ENCODE data around the gene YWHAE. TPM values are rescaled to one million over a fixed set of nuclear protein-coding genes. Genes with fewer than 3 reads are reported as not detected.

YWHAE gene
- total RNA-seq, 4 donors from 2014 or later: 581 to 765 (median 678) TPM

GRCh38 chr17:1299552-1300370 lies 100.3 kb downstream of the YWHAE start:
- TF ChIP-seq EP300 (IDR thresholded peaks at IDR 0.05) (no peak), CTCF (IDR thresholded peaks at IDR 0.05) (no peak), POLR2A (IDR thresholded peaks at IDR 0.05) (no peak)
- DNase-seq (ENCODE audit: low spot score in 2 of 2): no peak
- Histone ChIP-seq H3K27me3 (peaks cover 0 to 45% of the 10 kb centered on the region in 2 donors), H3K9me3 (no peaks in the 10 kb centered on the region), H3K4me3 (no peak overlapping the region), H3K4me1 (peaks cover 0 to 7% (median 0%) of the 10 kb centered on the region in 4 donors), H3K36me3 (no peaks in the 10 kb centered on the region), H3K27ac (no peak overlapping the region)
- 43 to 59% methylated on average over 14 to 21 of the region's 22 CpGs for WGBS, 2 donors

GRCh38 chr17:1298606-1299005 lies 101.4 kb downstream of the YWHAE start:
- Histone ChIP-seq H3K27ac (no peak overlapping the region), H3K4me1 (peaks cover 0 to 7% (median 0%) of the 10 kb centered on the region in 4 donors), H3K27me3 (peaks cover 0 to 45% of the 10 kb centered on the region in 2 donors), H3K4me3 (no peak overlapping the region), H3K9me3 (no peaks in the 10 kb centered on the region), H3K36me3 (no peaks in the 10 kb centered on the region)
- TF ChIP-seq EP300 (IDR thresholded peaks at IDR 0.05) (no peak), POLR2A (IDR thresholded peaks at IDR 0.05) (no peak), CTCF (IDR thresholded peaks at IDR 0.05) (no peak)
- DNase-seq (ENCODE audit: low spot score in 2 of 2): no peak
- 22 to 39% methylated on average over 22 of the region's 24 CpGs for WGBS, 2 donors

Small RNA genes within 50 kb of the gene (small RNA-seq; reads per million reads assigned to genes)
- gene AC032044.2: not detected

Other genes with a start within 250 kb of the YWHAE start
- gene ABR, start 220.2 kb downstream of the YWHAE start, total RNA-seq: 100 to 1,000 TPM in 2 of 4 donors, 10 to 100 TPM in 2; 88.8 to 193 (median 133) TPM
- gene BHLHA9, start 129.8 kb downstream of the YWHAE start, total RNA-seq: not detected
- gene TRARG1, start 120.6 kb downstream of the YWHAE start, total RNA-seq: 10 to 100 TPM in 3 of 4 donors, 1 to 10 TPM in 1; 9.8 to 62.4 (median 24.2) TPM
- 10 to 100 TPM; 65.1 to 72.0 (median 70.0) TPM for gene CRK, start 56.0 kb upstream of the YWHAE start, total RNA-seq
- gene MYO1C, start 92.5 kb upstream of the YWHAE start, total RNA-seq: 100 to 1,000 TPM; 184 to 305 (median 226) TPM
- gene INPP5K, start 116.4 kb upstream of the YWHAE start, total RNA-seq: 100 to 1,000 TPM in 2 of 4 donors, 10 to 100 TPM in 2; 67.9 to 110 (median 95.2) TPM
- gene PITPNA, start 162.6 kb upstream of the YWHAE start, total RNA-seq: 10 to 100 TPM; 31.0 to 41.5 (median 39.3) TPM
- 10 to 100 TPM; 10.3 to 26.1 (median 14.1) TPM for gene SLC43A2, start 228.6 kb upstream of the YWHAE start, total RNA-seq
- gene SCARF1, start 245.5 kb upstream of the YWHAE start, total RNA-seq: 10 to 100 TPM in 3 of 4 donors, 1 to 10 TPM in 1; 7.1 to 30.6 (median 21.7) TPM
- 10 to 100 TPM; 17.6 to 59.1 (median 57.3) TPM for gene RILP, start 249.6 kb upstream of the YWHAE start, total RNA-seq